Measurements from ENCODE around the gene HGF.

DNA sequence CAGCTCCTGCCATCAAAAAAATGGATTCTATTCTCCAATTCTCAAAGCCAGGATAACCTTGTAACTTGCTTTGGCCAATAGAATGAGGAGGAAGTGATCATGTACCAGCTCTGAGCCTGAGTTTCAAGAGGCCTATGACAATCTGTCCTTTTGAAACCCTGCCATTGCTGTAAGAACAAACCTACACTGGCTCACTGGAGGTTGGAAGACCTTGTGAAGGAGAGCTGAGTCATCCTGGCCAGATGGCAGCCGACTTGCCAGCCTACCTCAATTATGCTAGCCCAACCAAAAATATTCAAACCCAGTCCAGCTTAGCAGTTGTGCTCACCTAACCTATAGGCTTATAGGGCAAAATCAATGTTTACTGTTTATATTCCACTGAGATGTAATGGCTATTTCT is 93.0 kb downstream of the HGF start:
- TF ChIP-seq, protein P1, sequence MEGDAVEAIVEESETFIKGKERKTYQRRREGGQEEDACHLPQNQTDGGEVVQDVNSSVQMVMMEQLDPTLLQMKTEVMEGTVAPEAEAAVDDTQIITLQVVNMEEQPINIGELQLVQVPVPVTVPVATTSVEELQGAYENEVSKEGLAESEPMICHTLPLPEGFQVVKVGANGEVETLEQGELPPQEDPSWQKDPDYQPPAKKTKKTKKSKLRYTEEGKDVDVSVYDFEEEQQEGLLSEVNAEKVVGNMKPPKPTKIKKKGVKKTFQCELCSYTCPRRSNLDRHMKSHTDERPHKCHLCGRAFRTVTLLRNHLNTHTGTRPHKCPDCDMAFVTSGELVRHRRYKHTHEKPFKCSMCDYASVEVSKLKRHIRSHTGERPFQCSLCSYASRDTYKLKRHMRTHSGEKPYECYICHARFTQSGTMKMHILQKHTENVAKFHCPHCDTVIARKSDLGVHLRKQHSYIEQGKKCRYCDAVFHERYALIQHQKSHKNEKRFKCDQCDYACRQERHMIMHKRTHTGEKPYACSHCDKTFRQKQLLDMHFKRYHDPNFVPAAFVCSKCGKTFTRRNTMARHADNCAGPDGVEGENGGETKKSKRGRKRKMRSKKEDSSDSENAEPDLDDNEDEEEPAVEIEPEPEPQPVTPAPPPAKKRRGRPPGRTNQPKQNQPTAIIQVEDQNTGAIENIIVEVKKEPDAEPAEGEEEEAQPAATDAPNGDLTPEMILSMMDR (IDR thresholded peaks at IDR 0.05): no peak
- TF ChIP-seq EZH2 (IDR thresholded peaks at IDR 0.05): no peak
- no peak for TF ChIP-seq EZH2phosphoT487 (IDR thresholded peaks at IDR 0.05)

Data from neural progenitor cell (in vitro differentiated cells).